ENCODE results near the gene NAB1.

- TF ChIP-seq CTCF (IDR thresholded peaks at IDR 0.05; ENCODE audit: insufficient read depth, low read length, poor library complexity, severe bottlenecking) (no peak), EZH2phosphoT487 (conservative IDR thresholded peaks at IDR 0.05; ENCODE audit: low read length) (no peak)
Measured at GRCh38 chr2:190697421-190697820, 48.5 kb downstream of the NAB1 start.
